Measurements from ENCODE around the gene IZUMO2. TPM values are rescaled to one million over a fixed set of nuclear protein-coding genes. Genes with fewer than 3 reads are reported as not detected.
A peak's percentile ranks its signal among the peaks of the same experiment; 100 is the strongest.
"Not testable (repeated sequence)": the region's sequence is repeated elsewhere in the genome, so short reads cannot be mapped to it uniquely, and the experiment has no call there.

The IZUMO2 gene
- total RNA-seq, 1 experiment from 2014 or later: not detected

DNA sequence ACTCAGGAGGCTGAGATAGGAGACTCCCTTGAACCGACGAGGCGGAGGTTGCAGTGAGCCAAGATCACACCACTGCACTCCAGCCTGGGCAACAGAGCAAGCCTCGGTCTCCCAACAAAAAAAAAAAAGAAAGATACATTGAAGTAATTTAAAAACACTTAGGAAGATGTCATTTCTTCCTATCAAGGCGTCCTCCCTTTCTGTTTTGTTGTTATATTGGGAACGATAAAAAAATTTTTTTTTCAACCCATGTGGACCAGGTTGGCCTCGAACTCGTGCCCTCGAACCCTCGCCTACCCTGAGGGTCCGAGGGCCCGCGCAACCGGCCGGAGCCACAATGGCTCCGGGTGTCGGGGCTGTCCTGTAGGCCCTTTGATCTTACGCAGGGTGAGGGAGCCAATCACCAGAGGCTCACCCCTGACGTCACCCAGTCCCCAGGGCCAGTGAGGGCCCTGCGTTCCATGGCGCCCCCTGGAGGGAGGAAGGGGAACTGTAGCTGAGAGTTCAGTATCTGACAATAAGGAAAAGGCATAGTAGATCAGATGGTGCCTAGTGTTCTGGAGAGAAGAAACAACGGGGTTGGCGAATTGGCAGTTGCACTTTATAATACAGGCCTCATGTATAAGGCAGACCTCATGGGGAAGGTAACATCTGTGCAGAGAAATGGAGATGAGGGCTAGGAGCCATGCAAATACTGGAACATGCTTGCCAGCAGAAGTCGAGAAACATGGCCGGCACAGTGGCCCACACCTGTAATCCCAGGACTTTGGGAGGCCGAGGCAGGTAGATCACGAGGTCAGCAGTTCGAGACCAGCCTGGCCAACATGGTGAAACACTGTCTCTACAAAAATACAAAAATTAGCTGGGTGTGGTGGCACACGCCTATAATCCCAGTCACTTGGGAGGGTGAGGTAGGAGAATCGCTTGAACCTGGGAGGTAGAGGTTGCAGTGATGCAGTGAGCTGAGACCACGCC lies 29.3 kb downstream of the IZUMO2 start:
- H3K4me1 Mint-ChIP-seq (ENCODE audit: low read depth, unreplicated experiment); POLR2A ChIA-PET; H3K9me3 Mint-ChIP-seq (ENCODE audit: unreplicated experiment); H3K27me3 ChIP-seq (replicated peaks; ENCODE audit: control insufficient read depth, insufficient read depth, low read length); H3K4me1 ChIP-seq; H3K27me3 Mint-ChIP-seq (ENCODE audit: insufficient read depth, unreplicated experiment); CTCF ChIA-PET; H3K36me3 ChIP-seq (ENCODE audit: control insufficient read depth, insufficient read depth, low read length); H3K27ac Mint-ChIP-seq (ENCODE audit: unreplicated experiment); intact Hi-C loops (cut with micrococcal nuclease; ENCODE audit: unreplicated experiment); BruUV-seq (replicated peaks); H3K36me3 Mint-ChIP-seq (ENCODE audit: insufficient read depth, unreplicated experiment); H3K4me3 Mint-ChIP-seq (ENCODE audit: unreplicated experiment); H3K9me3 ChIP-seq; H3K4me3 ChIP-seq (ENCODE audit: low read depth, low read length): not testable (repeated sequence)
- TF ChIP-seq, protein P1, sequence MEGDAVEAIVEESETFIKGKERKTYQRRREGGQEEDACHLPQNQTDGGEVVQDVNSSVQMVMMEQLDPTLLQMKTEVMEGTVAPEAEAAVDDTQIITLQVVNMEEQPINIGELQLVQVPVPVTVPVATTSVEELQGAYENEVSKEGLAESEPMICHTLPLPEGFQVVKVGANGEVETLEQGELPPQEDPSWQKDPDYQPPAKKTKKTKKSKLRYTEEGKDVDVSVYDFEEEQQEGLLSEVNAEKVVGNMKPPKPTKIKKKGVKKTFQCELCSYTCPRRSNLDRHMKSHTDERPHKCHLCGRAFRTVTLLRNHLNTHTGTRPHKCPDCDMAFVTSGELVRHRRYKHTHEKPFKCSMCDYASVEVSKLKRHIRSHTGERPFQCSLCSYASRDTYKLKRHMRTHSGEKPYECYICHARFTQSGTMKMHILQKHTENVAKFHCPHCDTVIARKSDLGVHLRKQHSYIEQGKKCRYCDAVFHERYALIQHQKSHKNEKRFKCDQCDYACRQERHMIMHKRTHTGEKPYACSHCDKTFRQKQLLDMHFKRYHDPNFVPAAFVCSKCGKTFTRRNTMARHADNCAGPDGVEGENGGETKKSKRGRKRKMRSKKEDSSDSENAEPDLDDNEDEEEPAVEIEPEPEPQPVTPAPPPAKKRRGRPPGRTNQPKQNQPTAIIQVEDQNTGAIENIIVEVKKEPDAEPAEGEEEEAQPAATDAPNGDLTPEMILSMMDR (IDR thresholded peaks at IDR 0.05; ENCODE audit: insufficient read depth in 1 of 2, low read depth in 1 of 2, low read length in 1 of 2, severe bottlenecking in 1 of 2, unreplicated experiment in 1 of 2): peak in 1 of 2 experiments; percentile 27
- peak in 1 of 2 experiments; percentile 66 for DNase-seq

DNA sequence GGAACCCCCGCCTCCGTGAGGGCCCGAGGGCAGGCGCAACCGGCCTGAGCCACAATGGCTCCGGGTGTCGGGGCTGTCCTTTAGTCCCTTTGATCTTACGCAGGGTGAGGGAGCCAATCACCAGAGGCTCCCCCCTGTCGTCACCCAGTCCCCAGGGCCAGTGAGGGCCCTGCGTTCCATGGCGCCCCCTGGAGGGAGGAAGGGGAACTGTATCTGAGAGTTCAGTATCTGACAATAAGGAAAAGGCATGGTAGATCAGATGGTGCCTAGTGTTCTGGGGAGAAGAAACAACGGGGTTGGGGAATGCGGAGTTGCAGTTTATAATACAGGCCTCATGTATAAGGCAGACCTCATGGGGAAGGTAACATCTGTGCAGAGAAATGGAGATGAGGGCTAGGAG lies 59.1 kb downstream of the IZUMO2 start:
- H3K36me3 Mint-ChIP-seq (ENCODE audit: insufficient read depth, unreplicated experiment); CTCF ChIA-PET; H3K9me3 ChIP-seq; H3K4me1 ChIP-seq; H3K36me3 ChIP-seq (ENCODE audit: control insufficient read depth, insufficient read depth, low read length); H3K27me3 ChIP-seq (replicated peaks; ENCODE audit: control insufficient read depth, insufficient read depth, low read length); intact Hi-C loops (cut with micrococcal nuclease; ENCODE audit: unreplicated experiment); H3K9me3 Mint-ChIP-seq (ENCODE audit: unreplicated experiment); H3K4me3 ChIP-seq (ENCODE audit: low read depth, low read length); H3K4me1 Mint-ChIP-seq (ENCODE audit: low read depth, unreplicated experiment); BruUV-seq (replicated peaks); H3K27ac Mint-ChIP-seq (ENCODE audit: unreplicated experiment); H3K4me3 Mint-ChIP-seq (ENCODE audit: unreplicated experiment); DNase-seq; POLR2A ChIA-PET; H3K27me3 Mint-ChIP-seq (ENCODE audit: insufficient read depth, unreplicated experiment): not testable (repeated sequence)

DNA sequence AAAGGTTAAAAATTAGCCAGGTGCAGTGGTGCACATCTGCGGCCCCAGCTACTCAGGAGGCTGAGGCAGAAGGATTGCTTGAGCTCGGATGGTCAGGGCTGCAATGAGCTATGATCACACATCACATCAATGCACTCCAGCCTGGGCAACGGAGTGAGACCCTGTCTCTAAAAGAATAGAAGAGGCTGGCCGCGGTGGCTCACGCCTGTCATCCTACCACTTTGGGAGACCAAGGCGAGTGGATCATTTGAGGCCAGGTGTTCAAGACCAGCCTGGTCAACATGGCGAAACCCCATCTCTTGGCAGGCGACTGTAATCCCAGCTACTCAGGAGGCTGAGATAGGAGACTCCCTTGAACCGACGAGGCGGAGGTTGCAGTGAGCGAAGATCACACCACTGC lies 59.7 kb downstream of the IZUMO2 start:
- H3K27me3 ChIP-seq (replicated peaks; ENCODE audit: control insufficient read depth, insufficient read depth, low read length); H3K36me3 Mint-ChIP-seq (ENCODE audit: insufficient read depth, unreplicated experiment); H3K27me3 Mint-ChIP-seq (ENCODE audit: insufficient read depth, unreplicated experiment); DNase-seq; H3K4me1 ChIP-seq; H3K4me3 ChIP-seq (ENCODE audit: low read depth, low read length); CTCF ChIA-PET; H3K9me3 Mint-ChIP-seq (ENCODE audit: unreplicated experiment); H3K36me3 ChIP-seq (ENCODE audit: control insufficient read depth, insufficient read depth, low read length); BruUV-seq (replicated peaks); POLR2A ChIA-PET; H3K4me1 Mint-ChIP-seq (ENCODE audit: low read depth, unreplicated experiment); H3K4me3 Mint-ChIP-seq (ENCODE audit: unreplicated experiment); H3K9me3 ChIP-seq; H3K27ac Mint-ChIP-seq (ENCODE audit: unreplicated experiment); intact Hi-C loops (cut with micrococcal nuclease; ENCODE audit: unreplicated experiment): not testable (repeated sequence)

Other genes with a start within 250 kb of the IZUMO2 start
- 47.3 and 64.0 TPM in 2 replicates for gene ATF5, start 234.1 kb downstream of the IZUMO2 start, total RNA-seq (2022)
- 116 and 118 TPM in 2 replicates for gene NUP62, start 233.8 kb downstream of the IZUMO2 start, total RNA-seq (2022)
- not detected in 2 replicates for gene SIGLEC11, start 202.1 kb downstream of the IZUMO2 start, total RNA-seq (2022)
- 44.2 and 46.3 TPM in 2 replicates for gene VRK3, start 137.9 kb downstream of the IZUMO2 start, total RNA-seq (2022)
- gene ZNF473, start 137.3 kb downstream of the IZUMO2 start, total RNA-seq (2022): 22.3 and 24.9 TPM in 2 replicates
- 78.3 and 89.8 TPM in 2 replicates for gene MYH14, start 40.3 kb upstream of the IZUMO2 start, total RNA-seq (2022)
- 20.6 and 24.6 TPM in 2 replicates for gene KCNC3, start 166.1 kb upstream of the IZUMO2 start, total RNA-seq (2022)
- 1.2 and 1.6 TPM in 2 replicates for gene NAPSA, start 202.4 kb upstream of the IZUMO2 start, total RNA-seq (2022)
- gene NR1H2, start 213.2 kb upstream of the IZUMO2 start, total RNA-seq (2022): 38.3 and 40.3 TPM in 2 replicates
- 128 TPM in 2 replicates for gene POLD1, start 221.1 kb upstream of the IZUMO2 start, total RNA-seq (2022)